ENCODE measurements around the gene CD82. TPM values are rescaled to one million over a fixed set of nuclear protein-coding genes. Genes with fewer than 3 reads are reported as not detected.

The CD82 gene, protein sequence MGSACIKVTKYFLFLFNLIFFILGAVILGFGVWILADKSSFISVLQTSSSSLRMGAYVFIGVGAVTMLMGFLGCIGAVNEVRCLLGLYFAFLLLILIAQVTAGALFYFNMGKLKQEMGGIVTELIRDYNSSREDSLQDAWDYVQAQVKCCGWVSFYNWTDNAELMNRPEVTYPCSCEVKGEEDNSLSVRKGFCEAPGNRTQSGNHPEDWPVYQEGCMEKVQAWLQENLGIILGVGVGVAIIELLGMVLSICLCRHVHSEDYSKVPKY
- total RNA-seq (ENCODE audit: unreplicated experiment) = 4.4 TPM
- long read RNA-seq, partial matches to known transcripts = 0 of 2 reads
- long read RNA-seq, other reads (novel, unspliced or antisense) = 1 of 2 reads

DNA sequence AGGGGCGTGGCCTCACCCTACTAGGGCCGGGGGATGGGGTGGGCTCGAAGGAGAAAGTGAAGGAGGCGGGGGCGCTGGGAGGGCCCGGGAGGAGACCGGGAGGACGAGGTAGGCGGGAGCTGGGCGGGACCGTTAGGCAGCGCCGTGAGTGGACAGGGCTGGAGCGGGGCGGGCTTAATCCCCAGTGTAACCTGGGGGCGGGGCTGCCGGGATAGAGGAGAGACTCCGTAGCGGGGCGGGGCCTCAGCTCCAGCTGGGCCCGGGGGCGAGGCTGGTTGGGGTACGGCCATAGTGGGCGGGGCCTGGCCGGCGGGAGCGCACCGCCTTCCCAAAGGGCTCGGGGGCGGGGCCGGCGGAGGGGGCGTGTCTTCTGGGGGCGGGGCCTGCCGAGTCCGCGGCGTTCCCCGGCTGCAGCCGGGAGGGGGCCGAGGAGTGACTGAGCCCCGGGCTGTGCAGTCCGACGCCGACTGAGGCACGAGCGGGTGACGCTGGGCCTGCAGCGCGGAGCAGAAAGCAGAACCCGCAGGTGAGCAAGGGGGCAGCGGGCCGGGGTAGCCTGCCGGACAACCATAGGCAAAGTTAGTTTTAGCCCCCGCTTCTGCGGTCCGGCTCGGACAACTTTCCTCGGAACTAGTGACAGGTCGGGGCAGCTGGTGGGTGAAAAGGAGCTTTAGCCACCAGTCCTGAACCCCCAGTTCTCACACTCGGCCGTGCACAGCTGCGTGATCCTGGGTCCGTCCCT, at the start of gene CD82:
Gene CD82, plus strand, starts transcription at position 453 of the 742 bp plus-strand sequence. CDS start 29,000 bp downstream, outside the sequence.
- peaks cover 12% of the 10 kb centered on the region for H3K4me1 Mint-ChIP-seq (ENCODE audit: low read depth, unreplicated experiment)
- H3K27me3 Mint-ChIP-seq (ENCODE audit: unreplicated experiment) = peaks cover 5% of the 10 kb centered on the region

DNA sequence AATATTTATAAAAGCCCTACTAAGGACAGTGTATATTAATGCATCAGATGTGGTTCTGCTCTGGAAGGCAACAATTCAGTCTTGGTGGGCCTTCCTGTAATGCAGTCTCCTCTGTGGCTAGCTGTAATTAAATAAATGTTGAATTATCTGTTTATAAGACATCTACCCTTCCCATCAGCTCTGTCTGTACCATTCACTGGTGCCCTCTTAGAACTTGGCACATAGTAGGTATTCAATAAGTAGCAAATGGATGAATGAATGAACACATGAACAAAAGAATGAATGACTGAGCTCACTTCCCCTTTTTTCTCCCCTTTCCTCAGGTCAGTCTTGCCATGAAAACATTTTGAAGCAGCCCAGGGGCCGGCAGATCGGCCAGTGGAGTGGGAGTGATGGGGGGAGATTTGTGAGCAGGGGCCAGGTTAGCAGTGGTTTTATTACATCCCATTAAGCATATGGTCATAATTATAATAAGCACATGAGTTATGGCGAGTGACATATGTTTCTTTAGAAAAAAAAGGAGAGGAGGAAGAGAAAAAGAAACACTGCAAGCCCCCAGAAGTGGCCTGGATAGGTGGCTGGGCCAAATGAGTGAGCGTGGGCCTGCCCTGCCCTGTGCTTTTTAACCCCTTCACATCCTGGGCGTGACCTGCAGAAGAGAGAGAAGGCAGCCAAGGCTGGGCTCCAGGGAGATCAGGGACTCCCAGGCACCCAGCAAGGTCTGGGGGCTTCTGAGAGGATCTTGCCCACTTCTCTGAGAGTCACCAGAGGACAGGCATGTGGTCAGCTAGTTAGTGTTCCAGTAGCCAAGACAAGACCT, 48.6 kb upstream of the CD82 start:
- no peak for DNase-seq
- Mint-ChIP-seq H3K27ac (ENCODE audit: unreplicated experiment) (no peak overlapping the region), H3K9me3 (ENCODE audit: unreplicated experiment) (no peaks in the 10 kb centered on the region), H3K4me1 (ENCODE audit: low read depth, unreplicated experiment) (peaks cover 4% of the 10 kb centered on the region), H3K4me3 (ENCODE audit: unreplicated experiment) (no peak overlapping the region), H3K27me3 (ENCODE audit: unreplicated experiment) (peaks cover 2% of the 10 kb centered on the region), H3K36me3 (ENCODE audit: unreplicated experiment) (no peaks in the 10 kb centered on the region)
- TF ChIP-seq CTCF (IDR thresholded peaks at IDR 0.05; ENCODE audit: partially characterized antibody, unreplicated experiment) = no peak

More for the DNA sequence above, at the start of gene CD82:
- peak within 1 kb of the TSS; percentile 57 for H3K4me3 Mint-ChIP-seq (ENCODE audit: unreplicated experiment)
- peak; percentile 35 for TF ChIP-seq CTCF (IDR thresholded peaks at IDR 0.05; ENCODE audit: partially characterized antibody, unreplicated experiment)
- peaks cover 9% of the 10 kb centered on the region for H3K9me3 Mint-ChIP-seq (ENCODE audit: unreplicated experiment)
- H3K36me3 Mint-ChIP-seq (ENCODE audit: unreplicated experiment) = no peaks in the 10 kb centered on the region
- DNase-seq = peak; percentile 100
- H3K27ac Mint-ChIP-seq (ENCODE audit: unreplicated experiment) = peak within 1 kb of the TSS; percentile 28

DNA sequence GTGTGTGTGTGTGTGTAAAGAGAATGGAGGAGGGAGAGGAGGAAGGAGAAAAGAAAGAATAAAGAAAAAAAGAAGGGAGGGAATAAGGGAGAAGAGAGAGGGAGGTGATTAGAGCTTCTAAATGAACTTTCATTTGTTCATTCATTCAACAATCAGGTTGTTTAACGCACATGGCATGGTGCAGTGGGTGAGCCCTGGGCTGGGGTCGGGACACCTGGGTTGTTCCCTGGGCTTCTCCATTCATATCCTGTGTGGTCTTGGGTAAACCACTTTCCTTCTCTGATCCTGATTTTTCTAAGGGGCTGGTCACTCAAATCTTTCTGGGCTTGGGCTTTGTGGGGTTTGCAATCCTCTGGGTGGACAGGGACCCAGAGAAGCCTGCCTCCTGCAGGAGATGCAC, 47.9 kb upstream of the CD82 start:
- H3K4me1 Mint-ChIP-seq (ENCODE audit: low read depth, unreplicated experiment) = peaks cover 4% of the 10 kb centered on the region
- H3K36me3 Mint-ChIP-seq (ENCODE audit: unreplicated experiment) = no peaks in the 10 kb centered on the region

GRCh38 chr11:44518968-44519550, 46.4 kb upstream of the CD82 start:
- TF ChIP-seq CTCF (IDR thresholded peaks at IDR 0.05; ENCODE audit: partially characterized antibody, unreplicated experiment) = no peak
- peaks cover 2% of the 10 kb centered on the region for H3K27me3 Mint-ChIP-seq (ENCODE audit: unreplicated experiment)
- H3K4me1 Mint-ChIP-seq (ENCODE audit: low read depth, unreplicated experiment) = no peaks in the 10 kb centered on the region
- no peaks in the 10 kb centered on the region for H3K36me3 Mint-ChIP-seq (ENCODE audit: unreplicated experiment)
- H3K4me3 Mint-ChIP-seq (ENCODE audit: unreplicated experiment) = no peak overlapping the region
- DNase-seq = no peak
- H3K27ac Mint-ChIP-seq (ENCODE audit: unreplicated experiment) = no peak overlapping the region
- no peaks in the 10 kb centered on the region for H3K9me3 Mint-ChIP-seq (ENCODE audit: unreplicated experiment)

More for the DNA sequence above, 47.9 kb upstream of the CD82 start:
- Mint-ChIP-seq H3K27ac (ENCODE audit: unreplicated experiment) (no peak overlapping the region), H3K4me3 (ENCODE audit: unreplicated experiment) (no peak overlapping the region), H3K27me3 (ENCODE audit: unreplicated experiment) (peaks cover 2% of the 10 kb centered on the region), H3K9me3 (ENCODE audit: unreplicated experiment) (no peaks in the 10 kb centered on the region)
- no peak for TF ChIP-seq CTCF (IDR thresholded peaks at IDR 0.05; ENCODE audit: partially characterized antibody, unreplicated experiment)
- DNase-seq = no peak

All from glutamatergic neuron (in vitro differentiated cells).